ENCODE measurements around the gene RIOK2.
A peak's percentile ranks its signal among the peaks of the same experiment; 100 is the strongest.

RIOK2 gene

DNA sequence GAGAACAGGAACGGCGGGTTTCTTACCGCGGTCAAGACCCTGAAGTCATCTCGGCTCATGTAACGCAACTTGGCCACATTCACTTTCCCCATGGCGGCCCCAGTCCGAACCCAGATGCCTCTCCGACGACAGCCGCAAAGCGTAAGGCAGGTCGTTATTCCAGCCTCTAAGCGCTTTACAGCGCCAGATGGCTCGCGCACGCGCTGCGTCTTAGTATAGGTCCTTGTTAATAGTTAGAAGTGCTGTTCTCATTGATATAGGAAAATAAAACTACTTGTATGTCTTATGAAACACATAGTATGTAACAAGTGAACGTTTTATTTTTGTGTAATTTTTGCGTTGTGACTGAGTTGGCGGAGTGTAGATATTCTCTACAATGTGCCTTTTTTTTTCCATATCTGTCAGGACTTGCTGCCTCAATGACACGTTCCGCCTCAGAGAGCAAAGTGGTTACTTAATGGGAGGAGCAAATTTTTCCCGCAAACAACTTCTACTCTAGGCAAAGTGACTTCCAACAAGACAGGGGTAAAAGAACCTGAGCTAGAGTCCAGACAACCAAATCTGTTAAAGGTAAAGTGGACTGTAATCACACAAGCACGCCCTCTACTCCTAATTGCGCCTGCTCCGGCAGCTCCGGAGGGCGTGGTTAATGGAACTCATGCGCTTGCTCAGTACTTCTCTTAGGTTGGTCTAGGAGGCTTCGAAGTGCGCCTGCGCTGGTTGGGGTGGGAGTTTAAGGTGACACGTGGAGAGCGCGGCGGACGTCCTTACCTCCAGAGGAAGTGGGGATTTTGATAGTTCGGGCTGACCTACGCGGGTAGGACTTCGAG, at the start of gene RIOK2:
RIOK2 (minus strand) TSS at position 148 of the 830 bp plus-strand sequence; CDS start at position 92, 56 bp downstream.
- Histone ChIP-seq H3K4me1 (ENCODE audit: insufficient read depth, low read length) (peaks cover 23% of the 10 kb centered on the region), H3K36me3 (ENCODE audit: insufficient read depth, low read length) (peaks cover 6% of the 10 kb centered on the region), H3K27ac (ENCODE audit: low read depth, low read length) (peak within 1 kb of the TSS; percentile 90), H3K27me3 (ENCODE audit: control insufficient read depth in 1 of 2, insufficient read depth in 2 of 2, low read length in 2 of 2) (no peaks in the 10 kb centered on the region), H3K9me3 (ENCODE audit: low read length) (no peaks in the 10 kb centered on the region), H3K4me3 (ENCODE audit: low read depth in 1 of 2, low read length in 2 of 2) (peak within 1 kb of the TSS; percentile 66 to 79), H3K9ac (ENCODE audit: low read length) (peak within 1 kb of the TSS; percentile 67)

DNA sequence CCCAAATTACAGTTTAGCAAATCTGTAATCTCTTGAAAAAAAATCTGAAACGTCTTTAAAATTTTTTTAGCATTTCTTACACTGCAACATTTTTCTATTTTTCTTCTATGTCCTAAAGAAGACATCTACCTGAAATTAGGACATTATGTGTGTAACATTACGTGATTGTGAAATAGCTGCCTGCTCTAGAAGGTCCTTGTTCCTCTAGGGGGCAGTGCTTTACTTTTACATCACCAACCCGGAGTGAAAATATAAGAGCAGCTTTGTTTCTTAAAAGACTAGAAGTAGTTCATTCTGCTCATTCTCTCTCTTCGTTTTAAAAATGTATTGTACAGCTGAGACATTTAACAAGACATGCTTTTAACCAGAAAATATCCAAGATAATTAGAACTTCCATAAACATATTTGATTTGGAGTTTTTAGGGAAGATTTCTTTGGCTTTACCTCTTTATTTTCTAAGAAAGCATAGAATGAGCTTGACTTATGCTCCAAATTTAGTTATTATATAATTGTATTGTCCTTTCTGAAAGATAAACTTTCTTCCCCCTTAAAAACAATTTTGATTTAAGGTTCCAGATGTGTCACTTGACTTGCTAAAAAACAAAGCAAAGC, 48.1 kb upstream of the RIOK2 start:
- H3K9ac ChIP-seq (ENCODE audit: low read length) = no peak overlapping the region
- H3K4me3 ChIP-seq (ENCODE audit: low read depth in 1 of 2, low read length in 2 of 2) = no peak overlapping the region
- H3K27ac ChIP-seq (ENCODE audit: low read depth, low read length) = no peak overlapping the region
- no peaks in the 10 kb centered on the region for H3K36me3 ChIP-seq (ENCODE audit: insufficient read depth, low read length)
- no peaks in the 10 kb centered on the region for H3K27me3 ChIP-seq (ENCODE audit: control insufficient read depth in 1 of 2, insufficient read depth in 2 of 2, low read length in 2 of 2)
- no peaks in the 10 kb centered on the region for H3K9me3 ChIP-seq (ENCODE audit: low read length)
- no peaks in the 10 kb centered on the region for H3K4me1 ChIP-seq (ENCODE audit: insufficient read depth, low read length)

DNA sequence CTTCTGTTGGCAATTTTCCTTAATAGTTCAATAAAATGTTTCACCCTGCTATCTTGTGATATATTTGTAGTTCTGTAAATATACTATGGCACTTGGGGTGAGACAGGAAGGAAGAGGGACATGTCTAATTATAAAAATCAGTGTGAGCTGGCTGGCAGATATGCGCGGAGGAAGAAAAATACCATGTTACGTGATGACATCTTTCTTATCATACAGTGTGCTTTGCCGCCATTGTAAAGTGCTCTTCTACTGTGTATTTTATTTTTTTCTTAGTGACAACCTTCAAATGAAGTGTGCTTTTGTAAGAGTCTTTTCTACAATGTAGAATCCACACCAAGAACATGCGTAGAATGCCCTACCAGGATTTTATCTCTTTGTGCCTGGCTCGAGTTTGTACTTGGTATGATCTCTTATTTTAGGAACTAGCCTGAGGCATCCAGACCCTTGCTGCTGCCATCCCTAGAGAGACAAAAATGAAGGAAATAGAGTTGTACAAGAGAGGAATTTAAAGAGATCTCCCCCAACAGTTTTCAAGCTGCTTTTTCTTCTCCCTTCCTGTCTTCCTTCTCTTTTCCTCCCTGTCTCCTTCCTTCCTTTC, 46.7 kb upstream of the RIOK2 start:
- Histone ChIP-seq H3K4me1 (ENCODE audit: insufficient read depth, low read length) (no peaks in the 10 kb centered on the region), H3K27me3 (ENCODE audit: control insufficient read depth in 1 of 2, insufficient read depth in 2 of 2, low read length in 2 of 2) (no peaks in the 10 kb centered on the region), H3K9me3 (ENCODE audit: low read length) (no peaks in the 10 kb centered on the region), H3K4me3 (ENCODE audit: low read depth in 1 of 2, low read length in 2 of 2) (no peak overlapping the region), H3K27ac (ENCODE audit: low read depth, low read length) (no peak overlapping the region), H3K9ac (ENCODE audit: low read length) (no peak overlapping the region), H3K36me3 (ENCODE audit: insufficient read depth, low read length) (no peaks in the 10 kb centered on the region)

DNA sequence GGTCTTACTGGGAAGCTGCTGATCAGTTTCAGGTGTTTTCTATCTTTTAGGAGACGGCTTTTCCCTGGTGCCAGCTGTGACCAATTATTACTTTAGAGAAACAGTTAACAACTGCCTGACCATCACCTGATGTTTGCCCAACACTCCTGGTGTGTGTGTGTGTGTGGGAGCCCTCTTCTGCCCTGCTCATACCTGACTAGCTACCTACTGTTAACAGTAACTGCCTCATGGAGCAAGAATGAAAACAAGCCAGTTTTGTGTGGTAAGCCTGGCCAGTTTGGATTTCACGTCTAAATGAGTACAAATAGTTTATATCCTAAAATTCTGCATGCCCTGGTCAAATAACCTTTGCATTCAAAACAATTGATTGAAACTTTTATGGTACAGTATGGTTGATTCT, 46.1 kb upstream of the RIOK2 start:
- H3K36me3 ChIP-seq (ENCODE audit: insufficient read depth, low read length) = no peaks in the 10 kb centered on the region
- no peaks in the 10 kb centered on the region for H3K9me3 ChIP-seq (ENCODE audit: low read length)
- no peak overlapping the region for H3K27ac ChIP-seq (ENCODE audit: low read depth, low read length)
- H3K27me3 ChIP-seq (ENCODE audit: control insufficient read depth in 1 of 2, insufficient read depth in 2 of 2, low read length in 2 of 2) = no peaks in the 10 kb centered on the region
- H3K4me3 ChIP-seq (ENCODE audit: low read depth in 1 of 2, low read length in 2 of 2) = no peak overlapping the region
- H3K9ac ChIP-seq (ENCODE audit: low read length) = no peak overlapping the region
- H3K4me1 ChIP-seq (ENCODE audit: insufficient read depth, low read length) = no peaks in the 10 kb centered on the region

DNA sequence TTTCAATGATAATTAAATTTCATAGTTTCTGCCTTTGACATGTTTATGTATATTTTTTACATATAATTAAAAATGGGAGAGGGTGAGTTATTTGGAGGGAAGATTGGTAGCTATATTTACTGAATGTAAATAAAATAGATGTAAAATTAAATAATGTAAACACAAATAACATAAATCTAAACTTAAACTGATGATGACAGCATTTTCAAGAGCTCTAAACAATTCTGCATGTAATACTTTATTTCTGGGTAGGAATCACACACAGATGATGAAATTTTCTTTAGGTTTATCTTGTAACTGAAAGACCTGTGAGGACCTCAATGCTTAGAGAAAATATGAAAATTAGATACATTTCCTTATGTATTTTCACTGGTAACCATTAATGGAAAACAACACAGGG, 42.2 kb upstream of the RIOK2 start:
- H3K36me3 ChIP-seq (ENCODE audit: insufficient read depth, low read length) = no peaks in the 10 kb centered on the region
- H3K9me3 ChIP-seq (ENCODE audit: low read length) = no peaks in the 10 kb centered on the region
- H3K4me3 ChIP-seq (ENCODE audit: low read depth in 1 of 2, low read length in 2 of 2) = no peak overlapping the region
- H3K27me3 ChIP-seq (ENCODE audit: control insufficient read depth in 1 of 2, insufficient read depth in 2 of 2, low read length in 2 of 2) = no peaks in the 10 kb centered on the region
- no peak overlapping the region for H3K27ac ChIP-seq (ENCODE audit: low read depth, low read length)
- H3K9ac ChIP-seq (ENCODE audit: low read length) = no peak overlapping the region
- H3K4me1 ChIP-seq (ENCODE audit: insufficient read depth, low read length) = no peaks in the 10 kb centered on the region

DNA sequence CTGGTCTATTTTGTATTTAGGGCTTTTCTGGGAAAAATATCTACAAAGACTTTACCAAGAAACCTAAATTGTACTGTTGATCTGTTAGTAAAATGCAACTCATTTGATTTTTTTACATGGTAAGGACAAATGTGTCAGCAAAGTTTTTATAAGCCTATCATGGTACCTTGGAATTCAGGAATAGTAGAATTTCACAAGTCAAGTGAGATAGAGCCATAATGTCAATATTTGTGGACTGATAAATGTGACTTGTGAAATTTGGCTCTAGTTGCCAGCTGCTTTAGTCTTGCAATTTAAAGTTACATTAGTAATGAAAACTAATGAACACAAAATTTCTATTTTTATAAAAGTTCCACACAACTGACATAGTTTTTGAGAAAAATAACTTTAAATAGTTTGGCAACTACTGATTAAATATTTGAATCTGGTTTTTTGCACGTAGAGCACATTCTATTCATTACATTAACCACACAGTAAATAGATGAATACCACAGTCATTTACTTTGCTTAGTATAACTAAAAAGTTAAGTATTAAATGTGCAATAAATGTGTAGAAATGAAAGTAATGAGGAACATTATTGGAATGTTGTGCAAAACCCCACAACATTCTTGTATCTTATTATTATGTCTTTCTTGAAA, 41.2 kb upstream of the RIOK2 start:
- Histone ChIP-seq H3K4me3 (ENCODE audit: low read depth in 1 of 2, low read length in 2 of 2) (no peak overlapping the region), H3K9ac (ENCODE audit: low read length) (no peak overlapping the region), H3K4me1 (ENCODE audit: insufficient read depth, low read length) (no peaks in the 10 kb centered on the region), H3K27me3 (ENCODE audit: control insufficient read depth in 1 of 2, insufficient read depth in 2 of 2, low read length in 2 of 2) (no peaks in the 10 kb centered on the region), H3K9me3 (ENCODE audit: low read length) (no peaks in the 10 kb centered on the region), H3K36me3 (ENCODE audit: insufficient read depth, low read length) (no peaks in the 10 kb centered on the region), H3K27ac (ENCODE audit: low read depth, low read length) (no peak overlapping the region)

DNA sequence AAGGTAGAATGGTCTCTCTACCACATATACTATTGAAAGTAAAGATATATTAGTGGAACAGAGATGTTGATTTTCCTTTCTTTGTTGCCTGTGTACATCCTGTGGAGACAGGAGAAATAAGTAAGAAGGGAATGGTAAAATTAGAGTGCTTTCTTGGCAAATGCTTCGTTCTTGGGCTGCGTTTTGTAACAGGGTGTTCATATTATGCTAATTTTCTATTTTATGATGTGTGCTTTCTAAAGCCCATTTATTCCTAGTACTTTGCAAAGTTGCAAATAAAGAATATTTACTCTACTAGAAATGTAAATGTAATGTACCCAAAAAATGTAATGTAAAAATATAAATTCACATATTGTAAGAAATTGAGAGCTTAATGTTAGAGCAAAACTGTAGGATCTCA, 40.5 kb upstream of the RIOK2 start:
- H3K4me3 ChIP-seq (ENCODE audit: low read depth in 1 of 2, low read length in 2 of 2) = no peak overlapping the region
- H3K9ac ChIP-seq (ENCODE audit: low read length) = no peak overlapping the region
- H3K4me1 ChIP-seq (ENCODE audit: insufficient read depth, low read length) = no peaks in the 10 kb centered on the region
- H3K36me3 ChIP-seq (ENCODE audit: insufficient read depth, low read length) = no peaks in the 10 kb centered on the region
- H3K27me3 ChIP-seq (ENCODE audit: control insufficient read depth in 1 of 2, insufficient read depth in 2 of 2, low read length in 2 of 2) = no peaks in the 10 kb centered on the region
- H3K9me3 ChIP-seq (ENCODE audit: low read length) = no peaks in the 10 kb centered on the region
- no peak overlapping the region for H3K27ac ChIP-seq (ENCODE audit: low read depth, low read length)

DNA sequence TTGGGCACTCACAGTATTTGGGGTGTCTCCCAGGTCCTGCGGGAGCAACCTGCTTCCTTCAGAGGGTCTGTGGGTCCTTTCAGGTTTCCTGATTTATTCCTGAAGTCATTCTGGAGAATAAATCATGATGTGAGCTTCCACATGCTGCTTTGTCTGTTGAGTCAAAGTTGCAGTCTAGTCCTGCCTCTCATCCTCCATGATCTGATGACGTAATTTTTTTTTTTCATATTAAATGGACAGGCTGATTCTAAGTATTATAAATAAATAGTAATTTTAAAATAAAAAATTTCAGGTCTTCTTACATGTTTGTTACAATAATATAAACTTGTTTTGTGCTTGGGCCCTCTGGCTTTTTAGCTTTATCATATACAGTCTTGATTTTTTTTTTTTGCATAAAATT, 26.3 kb upstream of the RIOK2 start:
- Histone ChIP-seq H3K4me1 (ENCODE audit: insufficient read depth, low read length) (no peaks in the 10 kb centered on the region), H3K9ac (ENCODE audit: low read length) (no peak overlapping the region), H3K27me3 (ENCODE audit: control insufficient read depth in 1 of 2, insufficient read depth in 2 of 2, low read length in 2 of 2) (no peaks in the 10 kb centered on the region), H3K9me3 (ENCODE audit: low read length) (peaks cover 5% of the 10 kb centered on the region), H3K36me3 (ENCODE audit: insufficient read depth, low read length) (no peaks in the 10 kb centered on the region), H3K4me3 (ENCODE audit: low read depth in 1 of 2, low read length in 2 of 2) (no peak overlapping the region), H3K27ac (ENCODE audit: low read depth, low read length) (no peak overlapping the region)

DNA sequence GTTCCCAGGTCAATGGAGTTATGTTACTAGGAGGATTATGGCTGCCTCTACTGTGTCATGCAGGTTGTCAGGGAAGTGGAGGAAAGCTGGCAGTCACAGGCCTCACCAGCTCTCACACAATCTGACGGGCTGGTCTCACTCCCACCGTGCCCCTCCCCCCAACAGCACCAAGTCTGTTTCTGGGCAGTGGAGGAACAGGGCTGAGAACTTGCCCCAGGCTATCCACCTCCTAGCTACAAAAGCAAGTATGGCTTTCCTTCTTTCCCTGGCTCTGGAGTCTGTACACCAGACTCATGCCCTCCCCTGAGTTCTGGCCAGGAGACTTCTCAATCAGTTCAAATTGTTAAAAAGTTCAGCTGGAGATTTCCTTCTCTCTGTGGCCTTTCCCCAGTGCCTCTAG, 25.7 kb upstream of the RIOK2 start:
- H3K36me3 ChIP-seq (ENCODE audit: insufficient read depth, low read length) = no peaks in the 10 kb centered on the region
- no peak overlapping the region for H3K9ac ChIP-seq (ENCODE audit: low read length)
- H3K4me1 ChIP-seq (ENCODE audit: insufficient read depth, low read length) = no peaks in the 10 kb centered on the region
- H3K27me3 ChIP-seq (ENCODE audit: control insufficient read depth in 1 of 2, insufficient read depth in 2 of 2, low read length in 2 of 2) = no peaks in the 10 kb centered on the region
- peaks cover 5% of the 10 kb centered on the region for H3K9me3 ChIP-seq (ENCODE audit: low read length)
- no peak overlapping the region for H3K27ac ChIP-seq (ENCODE audit: low read depth, low read length)
- no peak overlapping the region for H3K4me3 ChIP-seq (ENCODE audit: low read depth in 1 of 2, low read length in 2 of 2)

DNA sequence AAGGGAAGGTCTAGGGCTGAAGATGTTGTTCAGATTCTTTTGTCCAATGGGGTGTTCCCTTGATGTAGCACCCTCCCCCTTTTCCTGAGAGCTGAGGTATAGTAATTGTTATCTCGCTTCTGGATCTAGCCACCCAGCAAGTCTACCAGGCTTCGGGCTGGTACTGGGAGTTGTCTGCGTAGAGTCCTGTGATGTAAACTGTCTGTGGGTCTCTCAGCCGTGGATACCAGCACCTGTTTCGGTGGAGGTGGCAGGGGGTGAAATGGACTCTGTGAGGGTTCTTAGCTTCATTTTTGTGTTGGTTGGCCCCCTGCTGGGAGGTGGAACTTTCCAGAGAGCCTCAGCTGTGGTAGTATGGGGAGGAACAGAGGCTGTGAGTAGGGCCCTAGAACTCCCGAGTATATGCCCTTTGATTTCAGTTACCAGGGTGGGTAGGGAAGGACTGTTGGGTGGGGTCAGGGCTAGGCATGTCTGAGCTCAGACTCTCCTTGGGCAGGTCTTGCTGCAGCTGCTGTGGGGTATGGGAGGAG, 25.2 kb upstream of the RIOK2 start:
- H3K27ac ChIP-seq (ENCODE audit: low read depth, low read length) = no peak overlapping the region
- no peak overlapping the region for H3K4me3 ChIP-seq (ENCODE audit: low read depth in 1 of 2, low read length in 2 of 2)
- H3K4me1 ChIP-seq (ENCODE audit: insufficient read depth, low read length) = no peaks in the 10 kb centered on the region
- H3K9me3 ChIP-seq (ENCODE audit: low read length) = peaks cover under 1% of the 10 kb centered on the region
- no peaks in the 10 kb centered on the region for H3K36me3 ChIP-seq (ENCODE audit: insufficient read depth, low read length)
- H3K27me3 ChIP-seq (ENCODE audit: control insufficient read depth in 1 of 2, insufficient read depth in 2 of 2, low read length in 2 of 2) = no peaks in the 10 kb centered on the region
- no peak overlapping the region for H3K9ac ChIP-seq (ENCODE audit: low read length)

DNA sequence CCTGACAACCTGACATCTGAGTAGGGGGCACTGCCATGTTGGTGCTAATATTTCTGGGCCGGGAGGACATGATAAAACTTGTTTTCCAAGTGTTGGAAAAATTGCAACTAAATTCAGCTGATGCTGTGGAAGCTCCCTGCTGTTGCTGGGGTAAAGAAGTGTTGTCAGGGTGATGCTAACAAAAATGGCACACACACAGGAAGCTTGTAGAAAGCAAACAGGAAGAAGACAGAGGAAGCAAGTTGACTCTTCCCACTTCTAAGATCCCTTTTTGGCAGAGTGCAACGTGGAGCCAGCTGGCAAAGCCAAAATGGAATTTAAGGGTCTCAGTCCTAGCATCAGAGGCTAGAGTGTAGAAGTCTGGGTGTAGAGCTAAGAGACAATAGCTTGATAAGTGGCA, 11.3 kb upstream of the RIOK2 start:
- Histone ChIP-seq H3K36me3 (ENCODE audit: insufficient read depth, low read length) (no peaks in the 10 kb centered on the region), H3K9me3 (ENCODE audit: low read length) (no peaks in the 10 kb centered on the region), H3K27me3 (ENCODE audit: control insufficient read depth in 1 of 2, insufficient read depth in 2 of 2, low read length in 2 of 2) (no peaks in the 10 kb centered on the region), H3K27ac (ENCODE audit: low read depth, low read length) (no peak overlapping the region), H3K4me1 (ENCODE audit: insufficient read depth, low read length) (no peaks in the 10 kb centered on the region), H3K4me3 (ENCODE audit: low read depth in 1 of 2, low read length in 2 of 2) (no peak overlapping the region), H3K9ac (ENCODE audit: low read length) (no peak overlapping the region)

Data from muscle layer of colon (tissue), 2 donors.